Liver (tissue), 2 donors: ENCODE data around the gene PKD1L1.

Experiments
- CTCF ChIP-seq: fragments of 150-350 bp; IDR thresholded peaks from 2 replicates; pipeline ENCODE4 v1.5.1; 2017; ENCODE audit warnings: improper control_type of control experiment, low read depth, low read length; ENCODE audit not compliant: missing input control
- ZBTB33 ChIP-seq: IDR thresholded peaks from 2 replicates; pipeline ENCODE4 v1.6.1; 2016; ENCODE audit warnings: antibody characterized with exemption
- donor health status: healthy.

GRCh38 chr7:47816647-47817046 lies 131.6 kb downstream of the PKD1L1 start:
- TF ChIP-seq CTCF (no peak), ZBTB33 (no peak)
